Activated CD4-positive, alpha-beta T cell treated with anti-CD3 and anti-CD28 coated beads, Interleukin-2, amount 10 ng/mL, durations not matched to agents 7 days and 5 days (primary cell): ENCODE data around the gene ALG8. TPM values are rescaled to one million over a fixed set of nuclear protein-coding genes. Genes with fewer than 3 reads are reported as not detected.
"Not testable (repeated sequence)": the region's sequence is repeated elsewhere in the genome, so short reads cannot be mapped to it uniquely, and the experiment has no call there.

Source experiments
- CTCF ChIA-PET: fragments of 350-600 bp; sonication (Branson Sonifier 250); formaldehyde crosslinking; loops from one replicate; lab custom pipeline; 2021; ENCODE audit warnings: antibody characterized with exemption; lab: Charles Lee
- POLR2A ChIA-PET: fragments of 350-600 bp; sonication (Branson Sonifier 250); formaldehyde crosslinking; loops from one replicate; lab custom pipeline; 2021; ENCODE audit warnings: antibody characterized with exemption; lab: Charles Lee
- DNase-seq: peaks from one replicate; pipeline ENCODE4 v3.0.0-alpha.2; 2020
- H3K27ac Mint-ChIP-seq: one replicate; pipeline ENCODE4 v1.8.0; 2021; ENCODE audit warnings: mild to moderate bottlenecking, moderate library complexity, mixed read lengths
- H3K27me3 Mint-ChIP-seq: one replicate; pipeline ENCODE4 v1.8.0; 2021; ENCODE audit warnings: mixed read lengths
- H3K36me3 Mint-ChIP-seq: one replicate; pipeline ENCODE4 v1.8.0; 2021; ENCODE audit warnings: low read depth, mixed read lengths
- H3K4me1 Mint-ChIP-seq: one replicate; pipeline ENCODE4 v1.8.0; 2021; ENCODE audit warnings: mixed read lengths
- H3K4me3 Mint-ChIP-seq: one replicate; pipeline ENCODE4 v1.8.0; 2021; ENCODE audit warnings: mild to moderate bottlenecking, moderate library complexity, mixed read lengths
- H3K9me3 Mint-ChIP-seq: one replicate; pipeline ENCODE4 v1.8.0; 2021; ENCODE audit warnings: mixed read lengths
- total RNA-seq, 2 experiments: library from RNA; stranded (reverse); gene quantifications; one replicate each; pipeline ENCODE4 v1.2.3, GENCODE V29; 2021

ALG8 gene
- total RNA-seq, 2 experiments from 2014 or later: 51.2 to 70.3 TPM

DNA sequence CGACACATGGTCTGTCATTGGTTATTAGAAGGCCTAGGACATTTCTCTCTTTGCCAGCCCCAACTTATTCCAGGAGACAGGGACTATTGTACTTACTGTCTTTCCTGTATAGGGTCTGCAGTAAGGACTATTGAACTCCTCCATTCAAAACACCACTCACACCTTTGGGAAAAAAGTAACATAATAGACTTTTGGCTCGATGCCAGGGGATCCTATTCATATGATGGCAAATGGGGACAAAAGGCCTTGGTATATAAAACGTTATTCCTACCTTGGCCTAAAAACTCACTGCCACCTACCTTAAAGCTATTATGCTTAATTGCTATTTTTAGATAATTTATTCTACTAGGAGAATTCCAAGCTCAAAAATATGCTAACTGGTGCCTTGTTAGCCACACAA, 53.5 kb downstream of the ALG8 start:
- no peak for DNase-seq
- ChIA-PET CTCF (interaction anchor here (1.1 kb wide), 1 partner anchor 10 kb away, joined by 4 read pairs; no protein-coding TSS in a partner anchor), POLR2A (no interaction called here)
- Mint-ChIP-seq H3K4me1 (peaks cover 14% of the 10 kb centered on the region), H3K9me3 (no peaks in the 10 kb centered on the region), H3K4me3 (no peak overlapping the region), H3K27ac (no peak overlapping the region), H3K27me3 (no peaks in the 10 kb centered on the region), H3K36me3 (no peaks in the 10 kb centered on the region)

DNA sequence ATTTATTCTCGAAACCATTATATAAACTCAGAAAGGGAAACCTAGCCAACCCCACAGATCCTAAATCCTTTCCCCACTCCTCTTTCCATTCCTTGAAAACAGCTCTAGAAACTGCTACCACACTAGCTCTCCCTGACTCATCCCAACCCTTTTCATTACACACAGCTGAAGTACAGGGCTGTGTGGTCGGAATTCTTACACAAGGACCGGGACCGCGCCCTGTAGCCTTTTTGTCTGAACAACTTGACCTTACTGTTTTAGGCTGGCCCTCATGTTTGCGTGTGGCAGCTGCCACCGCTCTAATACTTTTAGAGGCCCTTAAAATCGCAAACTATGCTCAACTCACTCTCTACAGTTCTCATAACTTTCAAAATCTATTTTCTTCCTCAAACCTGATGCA, 54.9 kb downstream of the ALG8 start:
- H3K9me3 Mint-ChIP-seq, H3K27ac Mint-ChIP-seq, H3K27me3 Mint-ChIP-seq, H3K36me3 Mint-ChIP-seq, H3K4me3 Mint-ChIP-seq, POLR2A ChIA-PET, CTCF ChIA-PET, DNase-seq: not testable (repeated sequence)
- H3K4me1 Mint-ChIP-seq: peaks cover 26% of the 10 kb centered on the region

GRCh38 chr11:78083021-78083420, 56.4 kb downstream of the ALG8 start:
- Mint-ChIP-seq H3K4me1 (peaks cover 31% of the 10 kb centered on the region), H3K27me3 (no peaks in the 10 kb centered on the region), H3K36me3 (peaks cover 4% of the 10 kb centered on the region), H3K4me3 (no peak overlapping the region), H3K27ac (no peak overlapping the region), H3K9me3 (no peaks in the 10 kb centered on the region)
- DNase-seq: no peak
- ChIA-PET POLR2A (no interaction called here), CTCF (interaction anchor here (0.9 kb wide), 1 partner anchor 10 kb away, joined by 3 read pairs; no protein-coding TSS in a partner anchor)

DNA sequence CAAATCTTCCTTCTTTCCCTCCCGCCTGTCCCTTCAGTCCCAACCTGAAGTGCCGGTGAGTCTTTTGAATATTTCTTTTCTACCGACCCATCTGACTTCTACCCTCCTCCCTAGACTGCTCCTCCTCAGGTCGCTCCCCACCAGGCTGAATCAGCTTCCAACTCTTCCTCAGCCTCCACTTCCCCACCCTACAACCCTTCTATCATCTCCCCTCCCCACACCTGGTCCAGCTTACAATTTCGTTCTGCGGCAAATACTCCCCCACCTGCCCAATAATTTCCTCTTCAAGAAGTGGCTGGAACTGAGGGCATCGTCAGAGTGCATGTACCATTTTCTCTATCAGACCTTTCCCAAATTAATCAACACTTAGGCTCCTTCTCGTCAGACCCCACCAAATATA, 57.3 kb downstream of the ALG8 start:
- H3K9me3 Mint-ChIP-seq: no peaks in the 10 kb centered on the region
- peaks cover 38% of the 10 kb centered on the region for H3K4me1 Mint-ChIP-seq
- no peaks in the 10 kb centered on the region for H3K27me3 Mint-ChIP-seq
- POLR2A ChIA-PET: no interaction called here
- CTCF ChIA-PET: no interaction called here
- peaks cover 10% of the 10 kb centered on the region for H3K36me3 Mint-ChIP-seq
- H3K4me3 Mint-ChIP-seq: no peak overlapping the region
- no peak for DNase-seq
- no peak overlapping the region for H3K27ac Mint-ChIP-seq

DNA sequence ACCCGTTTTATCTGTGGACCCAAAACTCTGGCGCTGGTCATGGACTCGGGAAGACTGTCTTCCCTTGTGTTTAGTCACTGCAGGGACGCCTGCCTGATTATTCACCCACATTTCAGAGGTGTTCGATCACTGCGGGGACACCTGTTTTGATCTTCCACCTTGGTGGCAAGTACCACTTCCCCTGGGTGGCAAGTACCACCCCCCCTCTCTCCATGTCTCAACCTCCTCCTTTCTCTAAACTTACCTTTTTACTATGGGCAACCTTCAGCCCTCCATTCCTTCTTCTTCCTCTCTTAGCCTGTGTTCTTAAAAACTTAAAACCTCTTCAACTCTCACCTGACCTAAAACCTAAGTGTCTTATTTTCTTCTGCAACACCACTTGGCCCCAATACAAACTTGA, 57.8 kb downstream of the ALG8 start:
- no peak for DNase-seq
- POLR2A ChIA-PET: no interaction called here
- peak overlapping the region; percentile 23 for H3K4me3 Mint-ChIP-seq

DNA sequence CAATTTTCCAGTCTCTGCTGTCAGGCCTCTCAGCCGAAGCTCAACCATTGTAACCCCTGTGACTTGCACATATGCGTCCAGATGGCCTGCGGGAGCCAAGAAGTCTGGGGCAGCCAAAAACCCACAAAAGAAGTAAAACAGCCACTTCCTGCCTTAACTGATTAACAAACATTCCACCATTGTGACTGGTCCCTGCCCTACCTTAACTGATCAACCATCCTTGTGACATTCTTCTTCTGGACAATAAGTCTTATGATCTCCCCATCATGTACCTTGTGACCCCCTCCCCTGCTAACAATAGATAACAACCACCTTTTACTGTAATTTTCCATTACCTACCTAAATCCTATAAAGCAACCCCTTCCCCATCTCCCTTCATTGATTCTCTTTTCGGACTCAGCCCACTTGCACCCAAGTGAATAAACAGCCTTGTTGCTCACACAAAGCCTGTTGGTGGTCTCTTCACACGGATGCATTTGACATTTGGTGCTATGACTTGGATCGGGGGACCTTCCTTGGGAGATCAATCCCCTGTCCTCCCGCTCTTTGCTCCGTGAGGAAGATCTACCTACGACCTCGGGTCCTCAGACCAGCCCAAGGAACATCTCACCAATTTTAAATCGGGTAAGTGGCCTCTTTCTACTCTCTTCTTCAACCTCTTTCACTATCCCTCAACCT, 58.5 kb downstream of the ALG8 start:
- Mint-ChIP-seq H3K27me3 (no peaks in the 10 kb centered on the region), H3K36me3 (peaks cover 18% of the 10 kb centered on the region), H3K9me3 (no peaks in the 10 kb centered on the region), H3K4me1 (peaks cover 47% of the 10 kb centered on the region), H3K27ac (peak overlapping the region; percentile 92), H3K4me3 (peak overlapping the region; percentile 23)
- DNase-seq: no peak
- ChIA-PET CTCF (interaction anchor here (0.6 to 1.2 kb wide), 2 partner anchors 9 to 762 kb away, joined by 4 to 6 read pairs; no protein-coding TSS in a partner anchor), POLR2A (no interaction called here)

More for the DNA sequence above, 57.8 kb downstream of the ALG8 start:
- Mint-ChIP-seq H3K27ac (no peak overlapping the region), H3K36me3 (peaks cover 14% of the 10 kb centered on the region), H3K27me3 (no peaks in the 10 kb centered on the region), H3K4me1 (peaks cover 42% of the 10 kb centered on the region), H3K9me3 (no peaks in the 10 kb centered on the region)
- CTCF ChIA-PET: no interaction called here

GRCh38 chr11:78080084-78080817, 59.2 kb downstream of the ALG8 start:
- ChIA-PET POLR2A (no interaction called here), CTCF (interaction anchor here (0.6 to 1.4 kb wide), 5 partner anchors 8 to 762 kb away, joined by 3 to 6 read pairs (median 4); no protein-coding TSS in a partner anchor)
- Mint-ChIP-seq H3K36me3 (peaks cover 21% of the 10 kb centered on the region), H3K27me3 (no peaks in the 10 kb centered on the region), H3K4me1 (peaks cover 50% of the 10 kb centered on the region), H3K9me3 (no peaks in the 10 kb centered on the region), H3K27ac (peak overlapping the region; percentile 92), H3K4me3 (peak overlapping the region; percentile 90)
- DNase-seq: no peak

DNA sequence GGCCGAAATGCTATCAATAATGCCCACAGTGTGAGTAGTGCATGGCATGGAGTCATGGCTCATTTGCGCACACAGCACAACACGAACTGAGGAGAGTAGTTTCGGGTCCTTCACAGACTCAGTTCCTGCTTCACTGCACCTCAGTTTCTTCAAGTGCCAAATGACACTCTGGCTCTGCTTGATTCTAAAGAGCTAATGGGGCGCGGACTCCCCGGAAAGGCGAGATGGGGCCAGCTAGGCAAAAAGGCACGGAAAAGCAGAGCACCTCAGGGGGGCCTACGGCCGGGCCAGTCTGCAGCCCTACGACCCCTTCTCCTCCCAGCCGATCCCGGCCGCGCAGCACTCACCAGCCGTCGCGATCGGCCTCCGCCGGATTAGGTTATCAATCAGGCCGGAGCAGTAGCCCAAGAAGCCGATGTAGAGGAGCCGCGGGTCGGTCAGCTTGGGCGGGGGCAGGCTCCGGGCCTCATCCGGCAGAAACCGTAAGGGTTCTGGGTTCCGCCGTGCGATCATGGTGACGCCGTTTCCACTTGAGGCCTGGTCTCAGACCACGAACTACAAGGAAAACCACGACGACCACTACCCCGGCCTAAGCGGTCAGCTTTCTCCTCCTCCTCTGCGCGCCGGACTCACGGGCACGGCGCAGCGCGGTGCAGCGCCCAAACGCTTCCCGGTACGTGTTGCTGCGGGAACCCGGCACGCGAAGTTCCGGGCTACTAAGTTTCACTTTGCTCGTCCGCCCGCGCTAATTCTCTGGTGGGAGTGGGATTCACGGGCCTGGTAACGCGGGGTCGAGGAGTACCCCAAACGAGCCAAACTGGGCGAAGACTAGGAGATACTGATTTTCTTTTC, 60.0 kb downstream of the ALG8 start, which contains the start of gene NDUFC2:
TSS of gene NDUFC2 (minus strand) at position 631 of the 852 bp plus-strand sequence. CDS start at position 513, 118 bp downstream.
- Mint-ChIP-seq H3K9me3 (no peaks in the 10 kb centered on the region), H3K4me1 (peaks cover 55% of the 10 kb centered on the region), H3K36me3 (peaks cover 26% of the 10 kb centered on the region), H3K4me3 (peak within 1 kb of the TSS; percentile 90), H3K27ac (peak within 1 kb of the TSS; percentile 92), H3K27me3 (no peaks in the 10 kb centered on the region)
- POLR2A ChIA-PET: interaction anchor here (0.6 kb wide), 1 partner anchor 57 kb away, joined by 5 read pairs; no protein-coding TSS in a partner anchor
- peak; percentile 69 for DNase-seq
- CTCF ChIA-PET: interaction anchor here (1.0 to 2.7 kb wide), 6 partner anchors 9 to 485 kb away, joined by 3 to 10 read pairs (median 4); no protein-coding TSS in a partner anchor

GRCh38 chr11:78078218-78079167, 60.9 kb downstream of the ALG8 start:
- peaks cover 57% of the 10 kb centered on the region for H3K4me1 Mint-ChIP-seq
- H3K4me3 Mint-ChIP-seq: peak overlapping the region; percentile 90

DNA sequence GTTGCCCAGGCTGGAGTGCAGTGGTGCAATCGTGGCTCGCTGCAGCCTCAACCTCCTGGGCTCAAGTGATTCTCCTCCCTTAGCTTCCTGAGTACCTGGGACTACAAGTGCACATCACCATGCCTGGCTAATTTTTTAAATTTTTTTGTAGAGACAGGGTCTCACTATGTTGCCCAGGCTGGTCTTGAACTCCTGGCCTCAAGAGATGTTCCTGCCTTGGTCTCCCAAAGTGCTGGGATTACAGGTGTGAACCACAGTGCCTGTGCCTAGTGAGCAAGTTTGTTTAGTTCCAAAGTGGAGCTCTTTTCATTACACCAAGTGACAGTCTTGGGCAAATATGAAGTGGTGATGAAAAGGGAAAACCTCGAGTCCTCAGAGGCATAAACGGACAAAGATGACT, 61.8 kb downstream of the ALG8 start:
- DNase-seq, H3K27ac Mint-ChIP-seq, H3K9me3 Mint-ChIP-seq, H3K27me3 Mint-ChIP-seq: not testable (repeated sequence)
- Mint-ChIP-seq H3K4me1 (peaks cover 59% of the 10 kb centered on the region), H3K36me3 (peaks cover 31% of the 10 kb centered on the region), H3K4me3 (peak overlapping the region; percentile 90)
- POLR2A ChIA-PET: interaction anchor here (0.5 to 0.6 kb wide), 3 partner anchors 61 to 245 kb away, joined by 3 to 5 read pairs (median 5); no protein-coding TSS in a partner anchor
- CTCF ChIA-PET: interaction anchor here (1.0 to 2.7 kb wide), 4 partner anchors 9 to 62 kb away, joined by 3 to 10 read pairs (median 6); partner anchors contain the start of gene ALG8

More at GRCh38 chr11:78078218-78079167, 60.9 kb downstream of the ALG8 start:
- POLR2A ChIA-PET: interaction anchor here (0.6 kb wide), 1 partner anchor 244 kb away, joined by 3 read pairs; no protein-coding TSS in a partner anchor
- Mint-ChIP-seq H3K27ac (peak overlapping the region; percentile 92), H3K9me3 (no peaks in the 10 kb centered on the region), H3K36me3 (peaks cover 27% of the 10 kb centered on the region), H3K27me3 (no peaks in the 10 kb centered on the region)
- CTCF ChIA-PET: interaction anchor here (0.6 to 2.7 kb wide), 10 partner anchors 8 to 821 kb away, joined by 3 to 10 read pairs (median 4); partner anchors contain the start of gene ALG8
- DNase-seq: no peak
